Uterus (tissue), 2 donors: ENCODE results near the gene AKAP1.

Experiments
- CTCF ChIP-seq, 4 experiments: fragments of 200-600 bp in 2 of 4; fragments of 450-650 bp in 2 of 4; sonication (generic) in 2 of 4; IDR thresholded peaks; one replicate each; pipeline ENCODE4 v1.5.1; 2016 to 2019; ENCODE audit warnings: antibody characterized with exemption in 4 of 4, mild to moderate bottlenecking in 2 of 4, moderate library complexity in 1 of 4
- POLR2A ChIP-seq, 2 donors: fragments of 450-650 bp; IDR thresholded peaks; one replicate each; pipeline ENCODE4 v1.6.1; 2016; ENCODE audit warnings: antibody characterized with exemption in 2 of 2, mild to moderate bottlenecking in 1 of 2, moderate library complexity in 1 of 2

DNA sequence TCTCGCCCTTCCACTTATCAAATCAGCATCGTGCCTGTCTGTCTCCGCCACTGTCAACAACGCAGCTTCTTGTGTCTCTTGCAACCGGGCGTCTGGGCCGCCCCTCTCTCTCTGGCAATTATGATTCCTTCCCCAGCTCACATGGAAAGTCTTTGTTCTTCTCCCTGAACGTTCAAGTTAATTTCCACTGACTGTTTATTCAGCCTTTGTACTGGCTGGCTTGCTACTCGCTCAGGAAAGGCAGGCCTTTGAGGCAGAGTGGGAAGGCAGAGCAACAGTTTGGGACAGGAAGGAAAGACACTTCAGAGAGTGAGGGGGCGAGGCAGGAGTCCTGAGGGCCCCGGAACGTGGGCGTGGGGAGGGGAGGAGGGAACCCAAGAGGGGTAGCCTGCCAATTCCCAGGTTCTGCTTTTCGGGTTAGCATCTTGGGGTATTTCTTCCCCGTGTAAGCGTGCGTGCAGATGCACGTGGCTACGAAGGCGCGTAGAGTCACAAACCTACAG is 50.8 kb downstream of the AKAP1 start:
- TF ChIP-seq CTCF (IDR thresholded peaks at IDR 0.05) (no peak), POLR2A (IDR thresholded peaks at IDR 0.05) (no peak)
